Camera-type eye (tissue), 1 donor: ENCODE measurements around the gene IGSF1. TPM values are rescaled to one million over a fixed set of nuclear protein-coding genes. Genes with fewer than 3 reads are reported as not detected.

Source experiments
- total RNA-seq: library from RNA; depleted of rRNA; stranded (reverse); fragments of >200 nt; gene quantifications from one replicate; pipeline ENCODE4 v1.2.3, GENCODE V29; 2014

Gene IGSF1
- 8.0 TPM for total RNA-seq

GRCh38 chrX:131288738-131289511 is at the start of gene IGSF1:
IGSF1 (minus strand) TSS chrX:131289306; CDS start chrX:131286674, 2,632 bp downstream.

Other genes starting within 250 kb of the IGSF1 start
- gene ARHGAP36, start 231.0 kb downstream of the IGSF1 start, total RNA-seq = 2.4 TPM